ENCODE data around the gene ZACN.

ZACN gene

GRCh38 chr17:76034428-76035350 is 44.3 kb upstream of the ZACN start:
- H4K20me1 ChIP-seq (ENCODE audit: insufficient read depth) = no peaks in the 10 kb centered on the region
- no peaks in the 10 kb centered on the region for H3K27me3 ChIP-seq (ENCODE audit: insufficient read depth, low read depth)
- H2AFZ ChIP-seq (ENCODE audit: low read depth) = no peak overlapping the region
- no peak for TF ChIP-seq CTCF (conservative IDR thresholded peaks at IDR 0.05; ENCODE audit: low read depth, low read length)
- no peak overlapping the region for H3K9ac ChIP-seq
- H3K27ac ChIP-seq = no peak overlapping the region
- no peaks in the 10 kb centered on the region for H3K4me1 ChIP-seq (ENCODE audit: low read depth, poor library complexity, severe bottlenecking)
- H3K36me3 ChIP-seq (ENCODE audit: insufficient read depth) = no peaks in the 10 kb centered on the region; the same call in 1 of the 2 replicates
- H3K4me2 ChIP-seq = no peak overlapping the region
- H3K4me3 ChIP-seq (IDR thresholded peaks at IDR 0.05; ENCODE audit: insufficient read depth, low read depth, low read length) = no peak overlapping the region
- no peaks in the 10 kb centered on the region for H3K79me2 ChIP-seq (ENCODE audit: insufficient read depth, low read depth)

- Histone ChIP-seq H3K27ac (no peak overlapping the region), H3K36me3 (ENCODE audit: insufficient read depth) (peaks cover 4% of the 10 kb centered on the region; the same call in 1 of the 2 replicates), H3K4me1 (ENCODE audit: low read depth, poor library complexity, severe bottlenecking) (no peaks in the 10 kb centered on the region), H4K20me1 (ENCODE audit: insufficient read depth) (no peaks in the 10 kb centered on the region), H2AFZ (ENCODE audit: low read depth) (no peak overlapping the region), H3K9ac (no peak overlapping the region), H3K4me3 (IDR thresholded peaks at IDR 0.05; ENCODE audit: insufficient read depth, low read depth, low read length) (no peak overlapping the region), H3K27me3 (ENCODE audit: insufficient read depth, low read depth) (no peaks in the 10 kb centered on the region), H3K79me2 (ENCODE audit: insufficient read depth, low read depth) (no peaks in the 10 kb centered on the region), H3K4me2 (no peak overlapping the region)
- TF ChIP-seq CTCF (conservative IDR thresholded peaks at IDR 0.05; ENCODE audit: low read depth, low read length) = no peak
Measured at GRCh38 chr17:76036497-76037261, 42.3 kb upstream of the ZACN start.

GRCh38 chr17:76038050-76038449 is 40.9 kb upstream of the ZACN start:
- Histone ChIP-seq H4K20me1 (ENCODE audit: insufficient read depth) (no peaks in the 10 kb centered on the region), H3K36me3 (ENCODE audit: insufficient read depth) (peaks cover 4% of the 10 kb centered on the region; the same call in 1 of the 2 replicates), H3K4me2 (no peak overlapping the region), H3K27me3 (ENCODE audit: insufficient read depth, low read depth) (no peaks in the 10 kb centered on the region), H3K79me2 (ENCODE audit: insufficient read depth, low read depth) (no peaks in the 10 kb centered on the region), H3K4me1 (ENCODE audit: low read depth, poor library complexity, severe bottlenecking) (no peaks in the 10 kb centered on the region), H2AFZ (ENCODE audit: low read depth) (no peak overlapping the region), H3K9ac (no peak overlapping the region), H3K27ac (no peak overlapping the region), H3K4me3 (IDR thresholded peaks at IDR 0.05; ENCODE audit: insufficient read depth, low read depth, low read length) (no peak overlapping the region)
- no peak for TF ChIP-seq CTCF (conservative IDR thresholded peaks at IDR 0.05; ENCODE audit: low read depth, low read length)

- H3K27me3 ChIP-seq (ENCODE audit: insufficient read depth, low read depth) = no peaks in the 10 kb centered on the region
- H3K36me3 ChIP-seq (ENCODE audit: insufficient read depth) = peaks cover 4% of the 10 kb centered on the region; the same call in 1 of the 2 replicates
- no peak for TF ChIP-seq CTCF (conservative IDR thresholded peaks at IDR 0.05; ENCODE audit: low read depth, low read length)
- H3K4me2 ChIP-seq = no peak overlapping the region
- H3K4me3 ChIP-seq (IDR thresholded peaks at IDR 0.05; ENCODE audit: insufficient read depth, low read depth, low read length) = no peak overlapping the region
- no peaks in the 10 kb centered on the region for H3K79me2 ChIP-seq (ENCODE audit: insufficient read depth, low read depth)
- no peak overlapping the region for H2AFZ ChIP-seq (ENCODE audit: low read depth)
- no peaks in the 10 kb centered on the region for H3K4me1 ChIP-seq (ENCODE audit: low read depth, poor library complexity, severe bottlenecking)
- no peak overlapping the region for H3K9ac ChIP-seq
- H4K20me1 ChIP-seq (ENCODE audit: insufficient read depth) = no peaks in the 10 kb centered on the region
- H3K27ac ChIP-seq = no peak overlapping the region
Measured at GRCh38 chr17:76039121-76039520, 39.9 kb upstream of the ZACN start.

All from KMS-11 (cell line).